GM23338 (cell line): ENCODE results near the gene NPAS3. TPM values are rescaled to one million over a fixed set of nuclear protein-coding genes. Genes with fewer than 3 reads are reported as not detected.
A peak's percentile ranks its signal among the peaks of the same experiment; 100 is the strongest.

Experiments
- ATAC-seq: fragments of 200-7000 bp; cut with Tn5 transposase; 3 replicates; pipeline ENCODE4 v1.9.1; 2020
- DNase-seq: peaks from one replicate; pipeline ENCODE4 v3.0.0-alpha.2; 2015; ENCODE audit warnings: low spot score
- H2AFZ ChIP-seq: fragments of 200-600 bp; sonication (generic); 2 replicates; pipeline ENCODE4 v1.8.0; 2016; ENCODE audit warnings: antibody characterized with exemption, mild to moderate bottlenecking, moderate library complexity
- H3F3A ChIP-seq: fragments of 200-600 bp; sonication (generic); replicated peaks from 2 replicates; pipeline ENCODE4 v1.8.0; 2017; ENCODE audit warnings: antibody characterized with exemption, mixed run types, low read depth
- H3K27ac ChIP-seq: fragments of 200-600 bp; sonication (generic); 2 replicates; pipeline ENCODE4 v1.6.1; 2016; ENCODE audit warnings: low read depth
- H3K27me3 ChIP-seq: fragments of 200-600 bp; sonication (generic); 2 replicates; pipeline ENCODE4 v1.8.0; 2016; ENCODE audit warnings: mild to moderate bottlenecking, mixed run types, moderate library complexity; ENCODE audit not compliant: insufficient read depth
- H3K36me3 ChIP-seq: fragments of 200-600 bp; sonication (generic); 2 replicates; pipeline ENCODE4 v1.8.0; 2016; ENCODE audit warnings: mild to moderate bottlenecking; ENCODE audit not compliant: insufficient read depth
- H3K4me1 ChIP-seq: fragments of 200-600 bp; sonication (generic); 2 replicates; pipeline ENCODE4 v1.8.0; 2016; ENCODE audit warnings: mild to moderate bottlenecking, moderate library complexity; ENCODE audit not compliant: insufficient read depth
- H3K4me2 ChIP-seq: fragments of 200-600 bp; sonication (generic); 2 replicates; pipeline ENCODE4 v1.7.1; 2017; ENCODE audit warnings: mixed run types
- H3K4me3 ChIP-seq: fragments of 200-600 bp; sonication (generic); 2 replicates; pipeline ENCODE4 v1.6.1; 2016; ENCODE audit warnings: mixed run types
- H3K79me2 ChIP-seq: fragments of 200-600 bp; sonication (generic); replicated peaks from 2 replicates; pipeline ENCODE4 v1.8.0; 2017; ENCODE audit warnings: mild to moderate bottlenecking; ENCODE audit not compliant: insufficient read depth
- H3K9me2 ChIP-seq: fragments of 200-600 bp; sonication (generic); 2 replicates; pipeline ENCODE4 v1.8.0; 2017; ENCODE audit not compliant: insufficient read depth
- H4K20me1 ChIP-seq: fragments of 200-600 bp; sonication (generic); replicated peaks from 2 replicates; pipeline ENCODE4 v1.8.0; 2017; ENCODE audit warnings: mild to moderate bottlenecking; ENCODE audit not compliant: insufficient read depth
- H3K27ac Mint-ChIP-seq: 2 replicates; pipeline ENCODE4 v1.8.0; 2020; ENCODE audit warnings: inconsistent platforms, mild to moderate bottlenecking, moderate library complexity, mixed read lengths
- H3K27me3 Mint-ChIP-seq: 3 replicates; pipeline ENCODE4 v1.8.0; 2022; ENCODE audit warnings: low read depth, mild to moderate bottlenecking, moderate library complexity, mixed read lengths, inconsistent platforms; ENCODE audit not compliant: insufficient read depth, poor library complexity
- H3K36me3 Mint-ChIP-seq: 3 replicates; pipeline ENCODE4 v1.8.0; 2021; ENCODE audit warnings: low read depth, mild to moderate bottlenecking, inconsistent platforms, moderate library complexity, mixed read lengths
- H3K4me1 Mint-ChIP-seq: 3 replicates; pipeline ENCODE4 v1.8.0; 2020; ENCODE audit warnings: mild to moderate bottlenecking, inconsistent platforms, mixed read lengths
- H3K4me3 Mint-ChIP-seq: 3 replicates; pipeline ENCODE4 v1.8.0; 2021; ENCODE audit warnings: moderate library complexity, mild to moderate bottlenecking, inconsistent platforms, mixed read lengths
- H3K9me3 Mint-ChIP-seq: 3 replicates; pipeline ENCODE4 v1.8.0; 2020; ENCODE audit warnings: moderate library complexity, mild to moderate bottlenecking, inconsistent platforms, mixed read lengths
- CREB1 ChIP-seq: fragments of 250-450 bp; sonication (Bioruptor Pico); IDR thresholded peaks from 2 replicates; pipeline ENCODE4 v1.5.0; 2020; ENCODE audit warnings: low read depth, mild to moderate bottlenecking, moderate library complexity
- CTCF ChIP-seq, 2 experiments: fragments of 200-600 bp in 1 of 2; sonication (generic) in 1 of 2; conservative IDR thresholded peaks; 2 replicates each; pipeline versions ENCODE4 v1.5.1 to v1.6.1; 2016 to 2017; ENCODE audit warnings: antibody characterized with exemption in 2 of 2, low read depth in 2 of 2, mild to moderate bottlenecking in 2 of 2, moderate library complexity in 1 of 2
- EZH2 ChIP-seq: fragments of 200-600 bp; sonication (generic); IDR thresholded peaks from one replicate; pipeline ENCODE4 v1.8.0; 2017; ENCODE audit warnings: antibody characterized with exemption, mild to moderate bottlenecking, low read depth; ENCODE audit not compliant: unreplicated experiment
- EZH2phosphoT487 ChIP-seq: fragments of 200-600 bp; sonication (generic); IDR thresholded peaks from one replicate; pipeline ENCODE4 v1.8.1; 2018; ENCODE audit warnings: antibody characterized with exemption; ENCODE audit not compliant: unreplicated experiment
- JUNB ChIP-seq: IDR thresholded peaks from one replicate; pipeline ENCODE4 v1.6.1; 2016; ENCODE audit warnings: antibody characterized with exemption; ENCODE audit not compliant: unreplicated experiment
- NANOG ChIP-seq: IDR thresholded peaks from 2 replicates; pipeline ENCODE4 v1.6.1; 2016; ENCODE audit warnings: antibody characterized with exemption, borderline replicate concordance
- REST ChIP-seq: IDR thresholded peaks from one replicate; pipeline ENCODE4 v1.6.1; 2018; ENCODE audit warnings: antibody characterized with exemption; ENCODE audit not compliant: unreplicated experiment
- ZNF331 ChIP-seq: fragments of 250-450 bp; sonication (Bioruptor Pico); IDR thresholded peaks from 2 replicates; pipeline ENCODE4 v1.5.0; 2020; ENCODE audit warnings: low read depth, mild to moderate bottlenecking, moderate library complexity
- ZNF462 ChIP-seq: fragments of 250-450 bp; sonication (Bioruptor Pico); IDR thresholded peaks from 2 replicates; pipeline ENCODE4 v1.5.0; 2020; ENCODE audit warnings: mild to moderate bottlenecking, moderate library complexity
- polyA plus RNA-seq: library from polyadenylated mRNA; unstranded; fragments of >200 nt; fragmentation: Nextera tagmentation; extraction: Ambion mirVana; gene quantifications from 2 replicates; pipeline ENCODE4 v1.2.1, GENCODE V29; 2016
- total RNA-seq: library from RNA; depleted of rRNA; stranded (reverse); fragments of >200 nt; shearing (Covaris generic); gene quantifications from 2 replicates; pipeline ENCODE4 v1.2.3, GENCODE V29; 2014

The NPAS3 gene
- total and polyA plus RNA-seq, 2 experiments from 2014 or later, result 0.17 to 0.19 TPM

- peaks cover 3% of the 10 kb centered on the region; the same call in 1 of the 2 replicates for H3K4me1 ChIP-seq
- Mint-ChIP-seq H3K9me3 (no peaks in the 10 kb centered on the region), H3K4me1 (peaks cover 17% of the 10 kb centered on the region; the same call in 2 of the 3 replicates), H3K27ac (no peak overlapping the region), H3K36me3 (no peaks in the 10 kb centered on the region), H3K4me3 (no peak overlapping the region), H3K27me3 (peaks cover 4% of the 10 kb centered on the region)
- H3K79me2 ChIP-seq, result no peaks in the 10 kb centered on the region
- no peak overlapping the region for H3K4me3 ChIP-seq
- no peaks in the 10 kb centered on the region for H3F3A ChIP-seq
- H3K4me2 ChIP-seq, result no peak overlapping the region
- no peaks in the 10 kb centered on the region for H4K20me1 ChIP-seq
- H3K9me2 ChIP-seq, result peaks cover 7% of the 10 kb centered on the region; the same call in 1 of the 2 replicates
- DNase-seq (no peak), ATAC-seq (peak; percentile 78)
- no peak overlapping the region for H3K27ac ChIP-seq
- no peak overlapping the region for H2AFZ ChIP-seq
- no peaks in the 10 kb centered on the region for H3K36me3 ChIP-seq
- TF ChIP-seq NANOG, result no peak
- no peak for TF ChIP-seq CREB1 (CRISPR knock-in tag)
- no peak for TF ChIP-seq EZH2phosphoT487
- no peak for TF ChIP-seq ZNF331
- no peak for TF ChIP-seq REST
- no peak for TF ChIP-seq CTCF (conservative IDR thresholded peaks at IDR 0.05; ENCODE audit: low read depth in 2 of 2)
- no peak for TF ChIP-seq EZH2
- no peak for TF ChIP-seq ZNF462 (CRISPR knock-in tag)
- TF ChIP-seq JUNB, result no peak
- no peaks in the 10 kb centered on the region for H3K27me3 ChIP-seq
These were observed 514.3 kb downstream of the NPAS3 start for GRCh38 chr14:33452995-33453394.
